Measurements from ENCODE around the gene NOS1AP. TPM values are rescaled to one million over a fixed set of nuclear protein-coding genes. Genes with fewer than 3 reads are reported as not detected.
"Not testable (repeated sequence)": the region's sequence is repeated elsewhere in the genome, so short reads cannot be mapped to it uniquely, and the experiment has no call there.

The NOS1AP gene
- total RNA-seq, 1 experiment from 2014 or later: 14.7 TPM

DNA sequence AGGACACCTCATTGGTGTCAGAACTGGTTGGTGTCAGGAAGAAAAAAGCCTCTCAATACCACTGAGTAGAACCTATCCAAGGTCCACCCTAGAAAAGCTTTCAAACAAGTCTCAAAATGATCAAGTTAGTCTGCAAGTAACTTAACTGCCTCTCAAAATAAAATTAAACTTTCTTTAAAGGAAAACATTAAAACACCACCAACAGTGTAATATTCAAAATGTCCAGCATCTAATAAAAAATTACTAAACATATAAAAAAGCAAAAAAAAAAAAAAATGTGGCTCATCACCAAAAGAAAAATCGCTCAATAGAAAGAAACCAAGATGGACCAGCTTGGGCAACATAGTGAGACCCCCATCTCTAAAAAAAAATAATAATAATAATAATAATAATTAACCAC, 27.1 kb upstream of the NOS1AP start:
- Mint-ChIP-seq H3K36me3 (no peaks in the 10 kb centered on the region), H3K9me3 (no peaks in the 10 kb centered on the region), H3K4me3 (no peak overlapping the region), H3K27ac (no peak overlapping the region), H3K4me1 (peaks cover 3% of the 10 kb centered on the region), H3K27me3 (ENCODE audit: low read depth) (no peaks in the 10 kb centered on the region)
- POLR2A ChIA-PET: no interaction called here
- ATAC-seq (no peak), DNase-seq (ENCODE audit: low spot score) (no peak)
- CTCF ChIA-PET: interaction anchor here (2.1 kb wide), 1 partner anchor 250 kb away, joined by 7 read pairs; no protein-coding TSS in a partner anchor
- no peak for TF ChIP-seq ZNF317 (CRISPR knock-in tag; IDR thresholded peaks at IDR 0.05; ENCODE audit: borderline replicate concordance, low read depth)

- TF ChIP-seq MYBL2 (CRISPR knock-in tag; IDR thresholded peaks at IDR 0.05) (no peak), AFF4 (CRISPR knock-in tag; IDR thresholded peaks at IDR 0.05; ENCODE audit: borderline replicate concordance) (no peak), PREB (CRISPR knock-in tag; IDR thresholded peaks at IDR 0.05; ENCODE audit: borderline replicate concordance) (no peak), AR (CRISPR knock-in tag; IDR thresholded peaks at IDR 0.05) (no peak), TEAD4 (CRISPR knock-in tag; IDR thresholded peaks at IDR 0.05) (no peak), TEAD1 (CRISPR knock-in tag; IDR thresholded peaks at IDR 0.05) (no peak), USF1 (CRISPR knock-in tag; IDR thresholded peaks at IDR 0.05) (no peak)
- TF ChIP-seq, protein P1, sequence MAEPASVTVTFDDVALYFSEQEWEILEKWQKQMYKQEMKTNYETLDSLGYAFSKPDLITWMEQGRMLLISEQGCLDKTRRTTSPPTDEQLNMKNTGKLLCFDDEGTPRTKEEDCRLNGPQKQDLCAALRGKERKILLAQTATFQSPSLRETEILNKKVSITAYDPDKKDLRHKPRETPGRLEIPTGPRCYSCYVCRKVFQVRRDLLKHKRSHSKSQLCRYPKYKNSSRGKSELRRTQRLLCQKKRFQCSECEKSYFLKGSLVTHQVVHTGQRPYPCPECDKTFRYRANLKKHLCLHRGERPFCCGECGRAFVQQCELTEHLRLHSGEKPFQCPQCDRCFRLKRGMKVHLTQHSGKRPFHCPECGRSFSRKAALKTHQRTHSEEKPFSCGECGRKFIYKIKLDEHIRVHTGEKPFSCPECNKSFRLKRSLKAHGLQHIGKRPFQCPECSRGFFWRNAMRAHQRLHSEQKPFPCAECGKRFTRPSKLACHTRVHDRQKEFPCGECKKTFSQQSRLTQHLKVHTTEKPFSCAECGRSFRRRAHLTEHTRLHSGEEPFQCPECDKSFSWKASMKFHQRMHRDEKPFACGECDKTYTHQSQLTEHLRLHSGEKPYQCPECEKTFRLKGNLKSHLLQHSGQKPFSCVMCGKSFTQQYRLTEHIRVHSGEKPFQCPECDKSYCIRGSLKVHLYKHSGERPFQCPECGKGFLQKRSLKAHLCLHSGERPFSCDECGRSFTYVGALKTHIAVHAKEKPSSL (CRISPR knock-in tag; conservative IDR thresholded peaks at IDR 0.05): no peak
- TF ChIP-seq, protein P2, sequence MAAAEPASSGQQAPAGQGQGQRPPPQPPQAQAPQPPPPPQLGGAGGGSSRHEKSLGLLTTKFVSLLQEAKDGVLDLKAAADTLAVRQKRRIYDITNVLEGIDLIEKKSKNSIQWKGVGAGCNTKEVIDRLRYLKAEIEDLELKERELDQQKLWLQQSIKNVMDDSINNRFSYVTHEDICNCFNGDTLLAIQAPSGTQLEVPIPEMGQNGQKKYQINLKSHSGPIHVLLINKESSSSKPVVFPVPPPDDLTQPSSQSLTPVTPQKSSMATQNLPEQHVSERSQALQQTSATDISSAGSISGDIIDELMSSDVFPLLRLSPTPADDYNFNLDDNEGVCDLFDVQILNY (CRISPR knock-in tag; IDR thresholded peaks at IDR 0.05): no peak
- POLR2A ChIA-PET: no interaction called here
- Mint-ChIP-seq H3K4me3 (no peak overlapping the region), H3K9me3 (no peaks in the 10 kb centered on the region), H3K36me3 (no peaks in the 10 kb centered on the region), H3K4me1 (no peaks in the 10 kb centered on the region), H3K27ac (no peak overlapping the region), H3K27me3 (ENCODE audit: low read depth) (peaks cover 5% of the 10 kb centered on the region; the same call in 1 of the 2 replicates)
- CTCF ChIA-PET: no interaction called here
- no peak for DNase-seq (ENCODE audit: low spot score)
- no peak for ATAC-seq
Observed at GRCh38 chr1:162046921-162047320, 22.6 kb upstream of the NOS1AP start.

DNA sequence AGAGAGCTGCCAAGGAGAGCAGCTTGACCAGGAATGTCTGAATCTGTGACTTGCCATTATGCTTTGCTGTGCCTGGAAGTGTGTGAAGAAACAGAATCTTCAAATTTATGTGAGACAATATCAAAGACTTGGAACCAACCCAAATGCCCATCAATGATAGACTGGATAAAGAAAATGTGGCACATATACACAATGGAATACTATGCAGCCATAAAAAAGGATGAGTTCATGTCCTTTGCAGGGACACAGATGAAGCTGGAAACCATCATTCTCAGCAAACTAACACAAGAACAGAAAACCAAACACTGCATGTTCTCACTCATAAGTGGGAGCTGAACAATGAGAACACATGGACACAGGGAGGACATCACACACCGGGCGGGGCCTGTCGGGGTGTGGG, 15.5 kb upstream of the NOS1AP start:
- POLR2A ChIA-PET; H3K27ac Mint-ChIP-seq; H3K9me3 Mint-ChIP-seq; H3K36me3 Mint-ChIP-seq; DNase-seq (ENCODE audit: low spot score); H3K4me3 Mint-ChIP-seq; H3K4me1 Mint-ChIP-seq; ATAC-seq: not testable (repeated sequence)
- CTCF ChIA-PET: interaction anchor here (1.6 kb wide), 1 partner anchor 246 kb away, joined by 3 read pairs; no protein-coding TSS in a partner anchor
- H3K27me3 Mint-ChIP-seq (ENCODE audit: low read depth): peaks cover 13% of the 10 kb centered on the region; the same call in 1 of the 2 replicates

Data from WTC11 (cell line).